ENCODE data around the gene ASTN2. TPM values are rescaled to one million over a fixed set of nuclear protein-coding genes. Genes with fewer than 3 reads are reported as not detected.
A peak's percentile ranks its signal among the peaks of the same experiment; 100 is the strongest.

Gene ASTN2
- total and polyA plus RNA-seq, 2 experiments from 2014 or later, result 7.0 to 24.6 TPM

DNA sequence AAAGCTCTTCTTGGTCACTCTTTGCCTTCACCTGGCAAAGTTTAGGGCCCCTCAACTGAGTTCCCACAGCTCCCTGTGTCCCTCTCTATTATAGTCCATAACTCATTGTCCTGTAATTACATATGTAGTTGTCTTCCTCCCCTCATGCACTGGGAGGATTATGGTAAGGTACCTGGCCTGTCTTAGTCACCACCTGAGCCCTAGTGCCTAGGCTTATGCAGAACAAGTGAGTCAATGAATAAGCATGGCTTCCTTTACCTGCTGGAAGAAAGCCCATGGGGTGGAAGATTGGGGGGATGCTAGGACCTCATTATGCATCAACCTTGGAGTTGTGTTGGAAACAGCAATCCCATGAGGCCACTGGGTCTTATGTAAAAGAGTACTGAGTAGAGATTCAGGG lies 915.4 kb downstream of the ASTN2 start:
- no peaks in the 10 kb centered on the region for H3K36me3 Mint-ChIP-seq (ENCODE audit: low read depth)
- no peaks in the 10 kb centered on the region for H3K9me2 ChIP-seq (ENCODE audit: insufficient read depth)
- H3K79me2 ChIP-seq (replicated peaks; ENCODE audit: insufficient read depth), result no peaks in the 10 kb centered on the region
- no peak overlapping the region for H2AFZ ChIP-seq
- peaks cover 5% of the 10 kb centered on the region for H3K27me3 Mint-ChIP-seq (ENCODE audit: insufficient read depth, low read depth, poor library complexity)
- peaks cover 7% of the 10 kb centered on the region for H3K4me1 Mint-ChIP-seq
- H3K9me3 Mint-ChIP-seq, result no peaks in the 10 kb centered on the region
- no peak overlapping the region for H3K4me3 Mint-ChIP-seq
- no peak for TF ChIP-seq CREB1 (CRISPR knock-in tag; IDR thresholded peaks at IDR 0.05; ENCODE audit: low read depth)
- TF ChIP-seq JUNB (IDR thresholded peaks at IDR 0.05; ENCODE audit: unreplicated experiment), result no peak
- TF ChIP-seq STAT1 (IDR thresholded peaks at IDR 0.05; ENCODE audit: unreplicated experiment), result no peak
- no peak for TF ChIP-seq ETS1 (IDR thresholded peaks at IDR 0.05)
- no peak for TF ChIP-seq NANOG (IDR thresholded peaks at IDR 0.05; ENCODE audit: borderline replicate concordance)
- H3K27me3 ChIP-seq (ENCODE audit: insufficient read depth), result no peaks in the 10 kb centered on the region
- no peak for DNase-seq (ENCODE audit: low spot score)
- no peak overlapping the region for H3K27ac Mint-ChIP-seq
- H3K27ac ChIP-seq (ENCODE audit: low read depth), result no peak overlapping the region
- H3K4me1 ChIP-seq (ENCODE audit: insufficient read depth), result no peaks in the 10 kb centered on the region
- H3K36me3 ChIP-seq (ENCODE audit: insufficient read depth), result no peaks in the 10 kb centered on the region
- H4K20me1 ChIP-seq (replicated peaks; ENCODE audit: insufficient read depth), result no peaks in the 10 kb centered on the region
- H3F3A ChIP-seq (replicated peaks; ENCODE audit: low read depth), result no peaks in the 10 kb centered on the region
- ATAC-seq, result no peak
- H3K4me3 ChIP-seq, result no peak overlapping the region
- no peak overlapping the region for H3K4me2 ChIP-seq

DNA sequence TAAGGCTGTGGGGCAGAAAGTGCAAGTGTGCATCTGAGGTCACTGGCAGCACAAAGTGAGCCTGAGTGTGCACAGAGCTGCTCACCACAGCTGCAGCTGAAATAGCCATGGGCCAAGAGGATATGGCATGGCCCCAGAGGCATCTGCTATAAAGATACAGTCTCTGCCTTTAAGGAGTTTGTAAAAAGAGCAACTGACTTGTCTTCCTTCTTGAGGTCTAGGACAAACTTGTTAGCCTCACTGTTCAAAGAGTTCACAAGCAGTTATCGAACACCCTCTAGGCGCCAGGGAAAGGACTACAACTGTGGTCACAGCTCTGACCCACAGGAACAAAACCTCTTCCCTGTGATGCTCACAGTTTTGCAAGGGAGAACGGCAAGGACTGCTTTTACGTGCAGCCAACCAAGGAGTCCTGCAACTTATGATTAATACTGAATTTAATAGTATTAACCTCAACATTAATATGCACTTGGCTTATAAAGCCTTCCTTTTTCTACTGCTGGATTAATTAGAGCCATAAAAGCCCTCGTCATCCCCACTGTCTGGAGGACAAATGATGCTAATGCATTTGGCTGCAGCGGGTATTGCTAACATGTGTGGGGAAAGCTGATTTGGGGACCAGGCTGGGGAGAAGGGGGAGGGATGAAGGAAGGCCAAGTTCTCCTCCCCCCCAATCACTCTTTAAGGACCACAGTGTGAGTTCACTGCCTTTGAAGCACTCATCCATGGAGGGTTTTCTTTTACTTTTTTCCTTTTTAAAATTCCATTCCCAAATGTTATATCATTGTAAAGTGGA lies 917.6 kb downstream of the ASTN2 start:
- DNase-seq (ENCODE audit: low spot score) (peak; percentile 20), ATAC-seq (no peak)
- H2AFZ ChIP-seq, result no peak overlapping the region
- Mint-ChIP-seq H3K4me3 (no peak overlapping the region), H3K4me1 (peaks cover 20% of the 10 kb centered on the region), H3K27me3 (ENCODE audit: insufficient read depth, low read depth, poor library complexity) (peaks cover 9% of the 10 kb centered on the region), H3K36me3 (ENCODE audit: low read depth) (no peaks in the 10 kb centered on the region), H3K9me3 (no peaks in the 10 kb centered on the region), H3K27ac (no peak overlapping the region)
- no peaks in the 10 kb centered on the region for H3K9me2 ChIP-seq (ENCODE audit: insufficient read depth)
- H3K27ac ChIP-seq (ENCODE audit: low read depth), result no peak overlapping the region
- H3K27me3 ChIP-seq (ENCODE audit: insufficient read depth), result no peaks in the 10 kb centered on the region
- no peaks in the 10 kb centered on the region for H3K79me2 ChIP-seq (replicated peaks; ENCODE audit: insufficient read depth)
- H3K4me1 ChIP-seq (ENCODE audit: insufficient read depth), result peaks cover 15% of the 10 kb centered on the region; the same call in 1 of the 2 replicates
- H3K4me3 ChIP-seq, result no peak overlapping the region
- H4K20me1 ChIP-seq (replicated peaks; ENCODE audit: insufficient read depth), result no peaks in the 10 kb centered on the region
- H3K36me3 ChIP-seq (ENCODE audit: insufficient read depth), result no peaks in the 10 kb centered on the region
- H3K4me2 ChIP-seq, result no peak overlapping the region
- H3F3A ChIP-seq (replicated peaks; ENCODE audit: low read depth), result no peaks in the 10 kb centered on the region
- TF ChIP-seq ZNF114 (CRISPR knock-in tag; IDR thresholded peaks at IDR 0.05) (no peak), ETS1 (IDR thresholded peaks at IDR 0.05) (no peak), EZH2phosphoT487 (IDR thresholded peaks at IDR 0.05; ENCODE audit: unreplicated experiment) (no peak), CTCF (conservative IDR thresholded peaks at IDR 0.05; ENCODE audit: low read depth in 2 of 2) (peak in 1 of 2 experiments; percentile 29; a peak in 2 of 4 replicates), JUNB (IDR thresholded peaks at IDR 0.05; ENCODE audit: unreplicated experiment) (no peak)
- TF ChIP-seq, protein P1, sequence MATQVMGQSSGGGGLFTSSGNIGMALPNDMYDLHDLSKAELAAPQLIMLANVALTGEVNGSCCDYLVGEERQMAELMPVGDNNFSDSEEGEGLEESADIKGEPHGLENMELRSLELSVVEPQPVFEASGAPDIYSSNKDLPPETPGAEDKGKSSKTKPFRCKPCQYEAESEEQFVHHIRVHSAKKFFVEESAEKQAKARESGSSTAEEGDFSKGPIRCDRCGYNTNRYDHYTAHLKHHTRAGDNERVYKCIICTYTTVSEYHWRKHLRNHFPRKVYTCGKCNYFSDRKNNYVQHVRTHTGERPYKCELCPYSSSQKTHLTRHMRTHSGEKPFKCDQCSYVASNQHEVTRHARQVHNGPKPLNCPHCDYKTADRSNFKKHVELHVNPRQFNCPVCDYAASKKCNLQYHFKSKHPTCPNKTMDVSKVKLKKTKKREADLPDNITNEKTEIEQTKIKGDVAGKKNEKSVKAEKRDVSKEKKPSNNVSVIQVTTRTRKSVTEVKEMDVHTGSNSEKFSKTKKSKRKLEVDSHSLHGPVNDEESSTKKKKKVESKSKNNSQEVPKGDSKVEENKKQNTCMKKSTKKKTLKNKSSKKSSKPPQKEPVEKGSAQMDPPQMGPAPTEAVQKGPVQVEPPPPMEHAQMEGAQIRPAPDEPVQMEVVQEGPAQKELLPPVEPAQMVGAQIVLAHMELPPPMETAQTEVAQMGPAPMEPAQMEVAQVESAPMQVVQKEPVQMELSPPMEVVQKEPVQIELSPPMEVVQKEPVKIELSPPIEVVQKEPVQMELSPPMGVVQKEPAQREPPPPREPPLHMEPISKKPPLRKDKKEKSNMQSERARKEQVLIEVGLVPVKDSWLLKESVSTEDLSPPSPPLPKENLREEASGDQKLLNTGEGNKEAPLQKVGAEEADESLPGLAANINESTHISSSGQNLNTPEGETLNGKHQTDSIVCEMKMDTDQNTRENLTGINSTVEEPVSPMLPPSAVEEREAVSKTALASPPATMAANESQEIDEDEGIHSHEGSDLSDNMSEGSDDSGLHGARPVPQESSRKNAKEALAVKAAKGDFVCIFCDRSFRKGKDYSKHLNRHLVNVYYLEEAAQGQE (IDR thresholded peaks at IDR 0.05; ENCODE audit: unreplicated experiment), result no peak

Data from GM23338 (cell line).